Endothelial cell of umbilical vein (primary cell): Measurements from ENCODE around the gene MTMR6. TPM values are rescaled to one million over a fixed set of nuclear protein-coding genes. Genes with fewer than 3 reads are reported as not detected.

Experiments used
- BruUV-seq: library from RNA; stranded (reverse); fragments of 400-500 nt; replicated peaks from 2 replicates; lab custom pipeline; 2021; lab: Mats Ljungman, UMichigan
- CTCF ChIA-PET: fragments of 300-600, 350-600 bp; sonication (Branson Sonifier 250); formaldehyde crosslinking; loops from one replicate; lab custom pipeline; 2021; ENCODE audit warnings: antibody characterized with exemption, inconsistent platforms; lab: Charles Lee
- POLR2A ChIA-PET: fragments of 300-600, 350-600 bp; sonication (Branson Sonifier 250); formaldehyde crosslinking; loops from one replicate; lab custom pipeline; 2021; ENCODE audit warnings: antibody characterized with exemption, inconsistent platforms; lab: Charles Lee
- DNase-seq: peaks from one replicate; pipeline ENCODE4 v3.0.0-alpha.2; 2011; ENCODE audit warnings: low read depth, low spot score
- FAIRE-seq: peaks from 2 replicates; lab custom pipeline; 2011; peaks lifted over from hg19 to GRCh38; lab: Jason Lieb, UNC
- H2AFZ ChIP-seq: 2 replicates; pipeline ENCODE4 v1.6.0; 2012; ENCODE audit warnings: low read depth, low read length, control low read depth, inconsistent platforms
- H3K27ac ChIP-seq: 2 replicates; pipeline ENCODE4 v1.5.1; 2011; ENCODE audit warnings: low read depth, mild to moderate bottlenecking, control low read depth, low read length, moderate library complexity; ENCODE audit not compliant: insufficient read depth
- H3K27me3 ChIP-seq, 2 experiments: 2 replicates each; pipeline versions ENCODE4 v1.6.0 to v1.6.1; 2011; ENCODE audit warnings: low read length in 2 of 2, mixed read lengths in 1 of 2; ENCODE audit not compliant: control insufficient read depth in 2 of 2, insufficient read depth in 2 of 2
- H3K36me3 ChIP-seq, 2 experiments: 2 replicates in 1 of 2; 3 replicates in 1 of 2; pipeline ENCODE4 v1.5.1; 2011; ENCODE audit warnings: low read length in 2 of 2, mild to moderate bottlenecking in 1 of 2, moderate library complexity in 1 of 2; ENCODE audit not compliant: control insufficient read depth in 2 of 2, insufficient read depth in 2 of 2; ENCODE audit errors: extremely low read depth in 1 of 2
- H3K4me1 ChIP-seq: 3 replicates; pipeline ENCODE4 v1.5.1; 2011; ENCODE audit warnings: mild to moderate bottlenecking, low read length; ENCODE audit not compliant: control insufficient read depth, insufficient read depth; ENCODE audit errors: extremely low read depth
- H3K4me2 ChIP-seq: 2 replicates; pipeline ENCODE4 v1.6.1; 2011; ENCODE audit warnings: low read length, control low read depth, mixed read lengths; ENCODE audit not compliant: insufficient read depth
- H3K4me3 ChIP-seq, 3 experiments: fragments of 200-600 bp in 1 of 3; sonication (generic), shearing (Covaris generic) in 1 of 3; replicated peaks in 1 of 3; 2 replicates each; pipeline ENCODE4 v1.5.1; 2011 to 2016; ENCODE audit warnings: control low read depth in 3 of 3, low read length in 3 of 3, mild to moderate bottlenecking in 2 of 3, inconsistent platforms in 1 of 3, low read depth in 1 of 3, moderate library complexity in 1 of 3; ENCODE audit not compliant: insufficient read depth in 1 of 3
- H3K79me2 ChIP-seq: 2 replicates; pipeline ENCODE4 v1.6.0; 2012; ENCODE audit warnings: low read length, inconsistent platforms; ENCODE audit not compliant: control insufficient read depth, insufficient read depth
- H3K9ac ChIP-seq: replicated peaks from 2 replicates; pipeline ENCODE3; 2011; ENCODE audit warnings: low read length, control low read depth; ENCODE audit not compliant: insufficient read depth; ENCODE audit errors: extremely low read depth
- H3K9me1 ChIP-seq: replicated peaks from 3 replicates; pipeline ENCODE4 v1.6.0; 2011; ENCODE audit warnings: mild to moderate bottlenecking, low read length; ENCODE audit not compliant: control insufficient read depth, insufficient read depth; ENCODE audit errors: extremely low read depth
- H3K9me3 ChIP-seq: replicated peaks from 2 replicates; pipeline ENCODE4 v1.5.1; 2012; ENCODE audit warnings: low read length, inconsistent platforms; ENCODE audit not compliant: control insufficient read depth, insufficient read depth
- H4K20me1 ChIP-seq: replicated peaks from 2 replicates; pipeline ENCODE3; 2011; ENCODE audit warnings: mild to moderate bottlenecking, low read length; ENCODE audit not compliant: control insufficient read depth, insufficient read depth; ENCODE audit errors: extremely low read depth
- CTCF ChIP-seq, 2 donors: IDR thresholded peaks; 1 replicate in 1 of 2; 2 replicates in 1 of 2; pipeline ENCODE4 v1.5.1; 2011; ENCODE audit warnings: low read length in 2 of 2, mild to moderate bottlenecking in 2 of 2, moderate library complexity in 2 of 2, control low read depth in 1 of 2, inconsistent platforms in 1 of 2, low read depth in 1 of 2; ENCODE audit not compliant: insufficient read depth in 1 of 2; ENCODE audit errors: extremely low read depth in 1 of 2
- EZH2 ChIP-seq: IDR thresholded peaks from 2 replicates; pipeline ENCODE4 v1.6.1; 2012; ENCODE audit warnings: borderline replicate concordance, low read depth, mild to moderate bottlenecking, moderate library complexity, low read length, inconsistent platforms; ENCODE audit not compliant: severe bottlenecking
- GATA2 ChIP-seq: IDR thresholded peaks from 2 replicates; pipeline ENCODE4 v1.7.0; 2011; ENCODE audit warnings: low read depth, mild to moderate bottlenecking, moderate library complexity, mixed read lengths, low read length; ENCODE audit not compliant: insufficient read length, insufficient read depth
- JUN ChIP-seq: IDR thresholded peaks from 2 replicates; pipeline ENCODE4 v1.6.1; 2011; ENCODE audit warnings: borderline replicate concordance, low read depth; ENCODE audit not compliant: insufficient read length, insufficient read depth
- MYC ChIP-seq: IDR thresholded peaks from one replicate; pipeline ENCODE4 v1.6.1; 2011; ENCODE audit warnings: mild to moderate bottlenecking, low read depth, low read length
- POLR2A ChIP-seq: IDR thresholded peaks from 2 replicates; pipeline ENCODE4 v1.6.1; 2012; ENCODE audit warnings: low read depth, mild to moderate bottlenecking, control low read depth, low read length
- POLR2AphosphoS5 ChIP-seq: IDR thresholded peaks from 2 replicates; pipeline ENCODE4 v1.6.1; 2012; ENCODE audit warnings: low read depth, mild to moderate bottlenecking, control low read depth, low read length, moderate library complexity; ENCODE audit not compliant: insufficient read depth
- dilution Hi-C: fragments of 300-500 bp; cut with MboI; formaldehyde crosslinking; loops from one replicate; pipeline ENCODE4 v1.15.0; 2019; ENCODE audit warnings: low sequenced_read_pairs; ENCODE audit not compliant: extremely low pct_ligation_motif_present
- intact Hi-C: fragments of 100-400 bp; cut with micrococcal nuclease; formaldehyde crosslinking; loops from one replicate; pipeline ENCODE4 v1.10.0; 2022
- polyA plus RNA-seq, 4 experiments: library from polyadenylated mRNA; depleted of rRNA in 3 of 4; stranded (reverse) in 3 of 4; unstranded in 1 of 4; fragments of >200 nt; gene quantifications; 2 replicates each; pipeline versions ENCODE4 v1.2.1 to v1.2.3, GENCODE V29; 2011 to 2012; ENCODE audit warnings: missing spikeins in 1 of 4
- total RNA-seq: library from RNA; stranded (reverse); gene quantifications from 2 replicates; pipeline ENCODE4 v1.2.3, GENCODE V29; 2021

Gene MTMR6
- total and polyA plus RNA-seq, 2 donors (not counting 3 experiments of a cell fraction or from before 2014, with no cell fraction given) = 10.2 to 20.9 TPM

GRCh38 chr13:25292301-25292700 lies 5.0 kb upstream of the MTMR6 start:
- peaks cover 41 to 56% of the 10 kb centered on the region in 2 experiments for H3K27me3 ChIP-seq
- POLR2A ChIA-PET = no interaction called here
- no peaks in the 10 kb centered on the region for H3K36me3 ChIP-seq
- H3K9me3 ChIP-seq = no peaks in the 10 kb centered on the region
- H3K4me1 ChIP-seq = no peaks in the 10 kb centered on the region
- BruUV-seq = no TSS peak
- H3K4me3 ChIP-seq = no peak overlapping the region
- FAIRE-seq (no peak), DNase-seq (no peak)
- no peak overlapping the region for H3K27ac ChIP-seq
- H3K9ac ChIP-seq = no peak overlapping the region
- H4K20me1 ChIP-seq = no peaks in the 10 kb centered on the region
- dilution Hi-C loops (no loop called here), intact Hi-C loops (no loop called here)
- no peak for TF ChIP-seq MYC
- TF ChIP-seq POLR2AphosphoS5 = no peak
- no peak for TF ChIP-seq CTCF (IDR thresholded peaks at IDR 0.05; ENCODE audit: extremely low read depth in 1 of 2, insufficient read depth in 1 of 2, low read depth in 1 of 2, low read length in 2 of 2)
- TF ChIP-seq POLR2A = no peak
- TF ChIP-seq GATA2 = no peak
- CTCF ChIA-PET = no interaction called here
- H3K4me2 ChIP-seq = no peak overlapping the region
- H2AFZ ChIP-seq = no peak overlapping the region
- no peaks in the 10 kb centered on the region for H3K79me2 ChIP-seq
- no peaks in the 10 kb centered on the region for H3K9me1 ChIP-seq

- Histone ChIP-seq H4K20me1 (no peaks in the 10 kb centered on the region), H3K4me3 (no peak overlapping the region), H3K27ac (no peak overlapping the region), H3K9ac (no peak overlapping the region), H3K9me1 (no peaks in the 10 kb centered on the region), H3K36me3 (no peaks in the 10 kb centered on the region), H3K9me3 (no peaks in the 10 kb centered on the region), H3K4me1 (no peaks in the 10 kb centered on the region), H2AFZ (no peak overlapping the region), H3K79me2 (peaks cover 6% of the 10 kb centered on the region), H3K27me3 (peaks cover 39 to 49% of the 10 kb centered on the region in 2 experiments), H3K4me2 (no peak overlapping the region)
- no TSS peak for BruUV-seq
- dilution Hi-C loops (no loop called here), intact Hi-C loops (no loop called here)
- DNase-seq (no peak), FAIRE-seq (no peak)
- TF ChIP-seq POLR2A (no peak), JUN (no peak), MYC (no peak), GATA2 (no peak), EZH2 (no peak), CTCF (IDR thresholded peaks at IDR 0.05; ENCODE audit: extremely low read depth in 1 of 2, insufficient read depth in 1 of 2, low read depth in 1 of 2, low read length in 2 of 2) (no peak), POLR2AphosphoS5 (no peak)
- CTCF ChIA-PET = no interaction called here
- POLR2A ChIA-PET = no interaction called here
Measured at GRCh38 chr13:25291691-25292090, 4.4 kb upstream of the MTMR6 start.
